Astrocyte of the cerebellum (primary cell): ENCODE measurements around the gene RPL7L1.

Experiments used
- DNase-seq: peaks from one replicate; pipeline ENCODE4 v3.0.0-alpha.2; 2011; ENCODE audit warnings: low read depth
- H3K4me3 ChIP-seq: 2 replicates; pipeline ENCODE4 v1.5.1; 2011; ENCODE audit warnings: mild to moderate bottlenecking, low read depth, low read length, moderate library complexity
- CTCF ChIP-seq: IDR thresholded peaks from 2 replicates; pipeline ENCODE4 v1.5.1; 2012; ENCODE audit warnings: low read length, low read depth, moderate library complexity, mild to moderate bottlenecking; ENCODE audit errors: missing control alignments
- in situ Hi-C: cut with HindIII; loops from 2 replicates; pipeline ENCODE4 v1.10.0; 2017; ENCODE audit warnings: low sequenced_read_pairs

RPL7L1 gene

GRCh38 chr6:42937548-42938427 lies 58.4 kb downstream of the RPL7L1 start:
- DNase-seq, result no peak
- in situ Hi-C loops, result no loop called here
- H3K4me3 ChIP-seq, result no peak overlapping the region
- no peak for TF ChIP-seq CTCF

GRCh38 chr6:42938428-42938796 lies 59.0 kb downstream of the RPL7L1 start:
- no peak overlapping the region for H3K4me3 ChIP-seq
- TF ChIP-seq CTCF, result no peak
- no peak for DNase-seq

GRCh38 chr6:42938987-42939809 lies 59.8 kb downstream of the RPL7L1 start:
- in situ Hi-C loops, result no loop called here
- no peak for TF ChIP-seq CTCF

More at GRCh38 chr6:42938428-42938796, 59.0 kb downstream of the RPL7L1 start:
- in situ Hi-C loops, result no loop called here

More at GRCh38 chr6:42938987-42939809, 59.8 kb downstream of the RPL7L1 start:
- no peak overlapping the region for H3K4me3 ChIP-seq
- DNase-seq, result no peak
